Colonic mucosa (tissue), 4 donors: ENCODE measurements around the gene SVIL. TPM values are rescaled to one million over a fixed set of nuclear protein-coding genes. Genes with fewer than 3 reads are reported as not detected.

Source experiments
- DNase-seq: peaks from one replicate; pipeline ENCODE4 v3.0.0-alpha.2; 2020
- H3K27ac ChIP-seq: fragments of 200-600 bp; one replicate; pipeline ENCODE4 v1.8.0; 2021
- H3K27me3 ChIP-seq: fragments of 200-600 bp; one replicate; pipeline ENCODE4 v1.8.0; 2021
- H3K36me3 ChIP-seq: fragments of 200-600 bp; one replicate; pipeline ENCODE4 v1.8.0; 2021
- H3K4me1 ChIP-seq: fragments of 200-600 bp; one replicate; pipeline ENCODE4 v1.8.0; 2021; ENCODE audit warnings: mild to moderate bottlenecking
- H3K4me3 ChIP-seq: fragments of 200-600 bp; one replicate; pipeline ENCODE4 v1.8.0; 2021
- H3K9ac ChIP-seq, 2 donors: one replicate each; pipeline ENCODE4 v1.7.0; 2013; ENCODE audit warnings: control low read depth in 2 of 2, low read depth in 2 of 2, low read length in 2 of 2
- H3K9me3 ChIP-seq: fragments of 200-600 bp; one replicate; pipeline ENCODE4 v1.8.0; 2021
- CTCF ChIP-seq: fragments of 200-600 bp; IDR thresholded peaks from one replicate; pipeline ENCODE4 v1.8.0; 2022; ENCODE audit warnings: antibody characterized with exemption, mild to moderate bottlenecking
- intact Hi-C: fragments of 100-400 bp; cut with DNase I; formaldehyde crosslinking; loops from one replicate; pipeline ENCODE4 v1.14.1; 2022
- total RNA-seq, 2 donors: library from RNA; stranded (reverse); fragmentation: NEBNext Ultra II Directional in 1 of 2; extraction: Animal tissue kit (Norgen Biotek cat#: 25700) in 1 of 2; gene quantifications; one replicate each; pipeline ENCODE4 v1.2.1, GENCODE V29; 2021
- donor health status: healthy.
- donor health status: DM: no; HTN: no; CAD: no.
- donor health status: DM: no; HTN: no; CAD: no.

The SVIL gene
- total RNA-seq, 2 donors from 2014 or later, result 62.6 to 132 TPM

GRCh38 chr10:29533696-29534285 lies 101.0 kb downstream of the SVIL start:
- peaks cover 10% of the 10 kb centered on the region for H3K4me1 ChIP-seq
- intact Hi-C loops, result no loop called here
- DNase-seq, result peak; percentile 36
- no peak for TF ChIP-seq CTCF
- no peaks in the 10 kb centered on the region for H3K27me3 ChIP-seq
- no peaks in the 10 kb centered on the region for H3K9me3 ChIP-seq
- H3K4me3 ChIP-seq, result no peak overlapping the region
- H3K9ac ChIP-seq, result no peak overlapping the region
- peaks cover 4% of the 10 kb centered on the region for H3K36me3 ChIP-seq
- no peak overlapping the region for H3K27ac ChIP-seq

DNA sequence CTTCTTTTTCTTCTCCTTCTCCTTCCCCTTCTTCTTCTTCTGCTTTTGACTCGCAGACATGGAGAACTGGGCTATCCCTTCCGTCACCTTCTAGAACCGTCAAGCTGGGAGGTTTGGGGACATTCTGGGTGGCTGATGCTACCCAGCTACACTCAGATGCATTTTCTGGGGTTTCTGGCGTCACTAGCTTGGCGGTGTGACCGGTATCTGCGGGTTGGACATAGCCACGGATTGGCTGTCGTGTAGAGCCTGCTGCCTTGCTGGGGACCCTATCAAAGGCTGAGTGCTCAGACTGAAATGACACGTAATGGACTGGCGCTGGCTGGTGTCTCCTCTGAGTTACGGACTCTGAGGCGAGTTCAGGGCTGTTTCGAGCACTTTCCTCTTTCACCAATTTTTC lies 101.7 kb downstream of the SVIL start:
- H3K4me3 ChIP-seq, result no peak overlapping the region
- no peaks in the 10 kb centered on the region for H3K9me3 ChIP-seq
- no peaks in the 10 kb centered on the region for H3K27me3 ChIP-seq
- H3K4me1 ChIP-seq, result peaks cover 10% of the 10 kb centered on the region
- TF ChIP-seq CTCF, result no peak
- peaks cover 4% of the 10 kb centered on the region for H3K36me3 ChIP-seq
- intact Hi-C loops, result no loop called here
- H3K27ac ChIP-seq, result no peak overlapping the region
- no peak for DNase-seq
- H3K9ac ChIP-seq, result no peak overlapping the region

DNA sequence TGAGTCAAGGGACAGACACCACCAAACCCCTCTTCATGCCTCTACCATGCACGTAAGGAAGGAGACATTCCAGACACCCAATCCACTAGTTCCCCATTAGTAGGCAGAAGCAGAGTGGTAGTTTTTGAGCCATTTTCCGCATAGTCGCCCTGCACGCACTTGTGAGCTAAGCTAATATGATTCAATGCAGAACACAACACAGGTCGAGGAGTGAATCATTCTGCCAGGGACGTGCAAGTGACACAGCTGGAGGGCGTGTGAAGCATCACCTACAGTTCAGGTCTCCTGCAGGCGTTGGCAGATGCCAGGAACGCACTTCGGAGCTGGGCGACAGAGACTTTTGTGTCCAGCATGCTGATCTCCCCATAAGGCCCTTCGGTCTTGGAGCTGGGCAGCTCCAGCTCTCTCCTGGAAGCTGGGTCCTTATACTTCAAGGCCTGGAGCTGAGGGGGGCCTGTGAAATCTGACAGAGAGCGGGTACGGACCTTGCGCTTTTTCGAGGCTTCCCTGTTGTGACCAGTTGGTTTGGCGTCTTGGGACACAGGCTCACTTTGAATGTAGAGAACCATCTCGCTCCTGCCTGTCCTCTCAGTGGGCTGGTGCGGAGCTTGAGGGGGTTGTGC lies 102.4 kb downstream of the SVIL start:
- no peak for TF ChIP-seq CTCF
- H3K36me3 ChIP-seq, result peaks cover 4% of the 10 kb centered on the region
- intact Hi-C loops, result no loop called here

GRCh38 chr10:29530112-29530976 lies 104.4 kb downstream of the SVIL start:
- peaks cover 4% of the 10 kb centered on the region for H3K36me3 ChIP-seq
- no peak overlapping the region for H3K9ac ChIP-seq
- no peak for DNase-seq
- H3K9me3 ChIP-seq, result no peaks in the 10 kb centered on the region
- no peak overlapping the region for H3K27ac ChIP-seq
- no peaks in the 10 kb centered on the region for H3K4me1 ChIP-seq
- H3K4me3 ChIP-seq, result no peak overlapping the region
- intact Hi-C loops, result no loop called here
- H3K27me3 ChIP-seq, result no peaks in the 10 kb centered on the region
- no peak for TF ChIP-seq CTCF

More for the DNA sequence above, 102.4 kb downstream of the SVIL start:
- Histone ChIP-seq H3K27me3 (no peaks in the 10 kb centered on the region), H3K4me1 (peaks cover 10% of the 10 kb centered on the region), H3K4me3 (no peak overlapping the region), H3K9ac (no peak overlapping the region), H3K27ac (no peak overlapping the region), H3K9me3 (no peaks in the 10 kb centered on the region)
- no peak for DNase-seq

GRCh38 chr10:29529146-29529545 lies 105.6 kb downstream of the SVIL start:
- Histone ChIP-seq H3K36me3 (peaks cover 4% of the 10 kb centered on the region), H3K4me3 (no peak overlapping the region), H3K9ac (no peak overlapping the region), H3K27me3 (no peaks in the 10 kb centered on the region), H3K4me1 (no peaks in the 10 kb centered on the region), H3K9me3 (no peaks in the 10 kb centered on the region), H3K27ac (no peak overlapping the region)
- no peak for TF ChIP-seq CTCF
- DNase-seq, result no peak
- intact Hi-C loops, result loop anchor here (10.0 kb wide), 1 partner anchor 56 kb away; no protein-coding TSS in a partner anchor
